Activated CD4-positive, CD25-positive, alpha-beta regulatory T cell treated with anti-CD3 and anti-CD28 coated beads, Interleukin-2, amount 50 U/mL, for 16 hours (primary cell): Measurements from ENCODE around the gene TBC1D8.

Experiments used
- DNase-seq: peaks from one replicate; pipeline ENCODE4 v3.0.0-alpha.2; 2020; ENCODE audit warnings: low read depth, low spot score

The TBC1D8 gene

GRCh38 chr2:101162561-101163330 lies 11.6 kb upstream of the TBC1D8 start:
- DNase-seq = no peak

- DNase-seq = no peak
Observed at GRCh38 chr2:101161658-101162057, 10.5 kb upstream of the TBC1D8 start.

GRCh38 chr2:101160454-101160853 lies 9.3 kb upstream of the TBC1D8 start:
- no peak for DNase-seq

GRCh38 chr2:101159526-101159925 lies 8.3 kb upstream of the TBC1D8 start:
- no peak for DNase-seq

GRCh38 chr2:101157272-101157671 lies 6.1 kb upstream of the TBC1D8 start:
- no peak for DNase-seq

GRCh38 chr2:101153787-101154186 lies 2.6 kb upstream of the TBC1D8 start:
- no peak for DNase-seq

GRCh38 chr2:101153077-101153707 lies 2.0 kb upstream of the TBC1D8 start:
- DNase-seq = no peak

- no peak for DNase-seq
Observed at GRCh38 chr2:101152272-101153076, 1.3 kb upstream of the TBC1D8 start.

GRCh38 chr2:101151859-101152271 lies 683 bp upstream of the TBC1D8 start:
- DNase-seq = no peak

- DNase-seq = no peak
Observed at GRCh38 chr2:101150306-101151145, 656 bp downstream of the TBC1D8 start.

GRCh38 chr2:101149241-101150192 lies 1.7 kb downstream of the TBC1D8 start:
- DNase-seq = no peak

- DNase-seq = no peak
Observed at GRCh38 chr2:101148777-101149176, 2.4 kb downstream of the TBC1D8 start.

- DNase-seq = no peak
Observed at GRCh38 chr2:101147971-101148370, 3.2 kb downstream of the TBC1D8 start.

GRCh38 chr2:101147062-101147461 lies 4.1 kb downstream of the TBC1D8 start:
- no peak for DNase-seq

GRCh38 chr2:101146535-101146934 lies 4.6 kb downstream of the TBC1D8 start:
- no peak for DNase-seq

GRCh38 chr2:101145406-101145805 lies 5.8 kb downstream of the TBC1D8 start:
- DNase-seq = no peak

GRCh38 chr2:101142163-101142562 lies 9.0 kb downstream of the TBC1D8 start:
- no peak for DNase-seq

GRCh38 chr2:101140978-101141655 lies 10.1 kb downstream of the TBC1D8 start:
- no peak for DNase-seq

GRCh38 chr2:101140237-101140636 lies 10.9 kb downstream of the TBC1D8 start:
- DNase-seq = no peak

GRCh38 chr2:101139495-101139894 lies 11.7 kb downstream of the TBC1D8 start:
- no peak for DNase-seq
